Measurements from ENCODE around the gene MPO.

Gene MPO

GRCh38 chr17:58262149-58262548 is 18.6 kb downstream of the MPO start:
- no peak for DNase-seq

- DNase-seq: no peak
These were observed 25.9 kb downstream of the MPO start for GRCh38 chr17:58254803-58255202.

- DNase-seq: no peak
These were observed 27.7 kb downstream of the MPO start for GRCh38 chr17:58253082-58253481.

- no peak for DNase-seq
These were observed 28.6 kb downstream of the MPO start for GRCh38 chr17:58252141-58252540.

GRCh38 chr17:58250344-58251011 is 30.3 kb downstream of the MPO start:
- no peak for DNase-seq

GRCh38 chr17:58249270-58250133 is 31.2 kb downstream of the MPO start:
- DNase-seq: peak; percentile 48

GRCh38 chr17:58248955-58249269 is 31.8 kb downstream of the MPO start:
- DNase-seq: no peak

GRCh38 chr17:58247511-58248363 is 33.0 kb downstream of the MPO start:
- DNase-seq: no peak

GRCh38 chr17:58246781-58247180 is 34.0 kb downstream of the MPO start:
- no peak for DNase-seq

GRCh38 chr17:58246104-58246740 is 34.5 kb downstream of the MPO start:
- no peak for DNase-seq

GRCh38 chr17:58245428-58246103 is 35.2 kb downstream of the MPO start:
- DNase-seq: no peak

- no peak for DNase-seq
These were observed 35.8 kb downstream of the MPO start for GRCh38 chr17:58244963-58245362.

GRCh38 chr17:58242171-58242784 is 38.5 kb downstream of the MPO start:
- no peak for DNase-seq

GRCh38 chr17:58239987-58240386 is 40.7 kb downstream of the MPO start:
- DNase-seq: no peak

- DNase-seq: no peak
These were observed 42.5 kb downstream of the MPO start, which contains the start of gene LPO for GRCh38 chr17:58238147-58238634. LPO (plus strand) TSS chr17:58238584; CDS start chr17:58242980, 4,396 bp downstream.

GRCh38 chr17:58236394-58236793 is 44.3 kb downstream of the MPO start:
- DNase-seq: no peak

- DNase-seq: no peak
These were observed 44.9 kb downstream of the MPO start for GRCh38 chr17:58235821-58236220.

GRCh38 chr17:58234512-58234911 is 46.2 kb downstream of the MPO start:
- DNase-seq: no peak

- no peak for DNase-seq
These were observed 47.2 kb downstream of the MPO start for GRCh38 chr17:58233543-58233942.

- no peak for DNase-seq
These were observed 48.0 kb downstream of the MPO start for GRCh38 chr17:58232707-58233156.

GRCh38 chr17:58231641-58232040 is 49.1 kb downstream of the MPO start:
- DNase-seq: no peak

- DNase-seq: no peak
These were observed 50.9 kb downstream of the MPO start for GRCh38 chr17:58229881-58230280.

Data from NCI-H345 (cell line).